Measurements from ENCODE around the gene IL17RA. TPM values are rescaled to one million over a fixed set of nuclear protein-coding genes. Genes with fewer than 3 reads are reported as not detected.

Gene IL17RA
- total RNA-seq, 1 experiment from 2014 or later: 11.7 TPM

DNA sequence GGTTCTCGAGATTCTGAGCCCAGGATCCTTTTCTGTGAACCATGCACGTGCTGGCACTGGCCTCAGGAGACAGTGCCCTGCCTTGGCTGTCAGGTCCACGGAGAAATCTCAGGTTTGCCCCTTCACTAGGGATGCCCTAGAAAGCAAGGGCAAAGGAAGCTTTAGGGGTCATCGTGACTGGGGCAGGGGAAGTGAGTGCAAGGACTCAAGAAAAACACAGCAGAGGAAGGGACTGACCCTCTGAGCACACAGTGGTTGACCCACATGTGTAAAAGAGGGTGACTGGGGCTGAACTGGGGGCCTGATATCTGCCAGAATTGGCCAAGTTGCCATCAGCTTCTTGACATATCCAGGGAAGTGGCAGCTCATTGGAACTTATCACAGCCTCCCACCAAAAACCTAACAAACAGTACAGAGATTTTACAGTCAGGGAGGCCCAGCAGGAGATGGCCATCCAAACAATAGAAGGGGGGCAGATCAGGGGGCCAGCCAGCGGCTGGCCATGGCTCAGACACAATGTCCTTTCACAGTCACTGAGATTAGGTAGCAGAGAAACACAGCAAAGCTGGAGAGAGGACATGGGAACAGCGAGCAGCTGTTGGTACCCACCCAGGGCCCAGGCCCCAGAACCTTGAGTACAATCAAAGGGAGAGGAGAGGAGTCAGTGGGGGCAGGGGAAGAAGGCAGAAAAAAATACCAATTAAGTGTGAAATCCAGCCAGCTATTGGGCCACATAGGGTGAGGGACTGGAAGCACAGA lies 32.0 kb downstream of the IL17RA start:
- no TSS peak for BruUV-seq (replicated peaks)
- ATAC-seq: no peak
- no peak overlapping the region for H3K27ac ChIP-seq (ENCODE audit: low read length)
- intact Hi-C loops (cut with micrococcal nuclease; ENCODE audit: unreplicated experiment): no loop called here
- TF ChIP-seq SIN3A (IDR thresholded peaks at IDR 0.05; ENCODE audit: borderline replicate concordance, insufficient read depth, low read depth, low read length): no peak
- TF ChIP-seq, protein P1, sequence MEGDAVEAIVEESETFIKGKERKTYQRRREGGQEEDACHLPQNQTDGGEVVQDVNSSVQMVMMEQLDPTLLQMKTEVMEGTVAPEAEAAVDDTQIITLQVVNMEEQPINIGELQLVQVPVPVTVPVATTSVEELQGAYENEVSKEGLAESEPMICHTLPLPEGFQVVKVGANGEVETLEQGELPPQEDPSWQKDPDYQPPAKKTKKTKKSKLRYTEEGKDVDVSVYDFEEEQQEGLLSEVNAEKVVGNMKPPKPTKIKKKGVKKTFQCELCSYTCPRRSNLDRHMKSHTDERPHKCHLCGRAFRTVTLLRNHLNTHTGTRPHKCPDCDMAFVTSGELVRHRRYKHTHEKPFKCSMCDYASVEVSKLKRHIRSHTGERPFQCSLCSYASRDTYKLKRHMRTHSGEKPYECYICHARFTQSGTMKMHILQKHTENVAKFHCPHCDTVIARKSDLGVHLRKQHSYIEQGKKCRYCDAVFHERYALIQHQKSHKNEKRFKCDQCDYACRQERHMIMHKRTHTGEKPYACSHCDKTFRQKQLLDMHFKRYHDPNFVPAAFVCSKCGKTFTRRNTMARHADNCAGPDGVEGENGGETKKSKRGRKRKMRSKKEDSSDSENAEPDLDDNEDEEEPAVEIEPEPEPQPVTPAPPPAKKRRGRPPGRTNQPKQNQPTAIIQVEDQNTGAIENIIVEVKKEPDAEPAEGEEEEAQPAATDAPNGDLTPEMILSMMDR (IDR thresholded peaks at IDR 0.05): no peak
- TF ChIP-seq TCF7L2 (IDR thresholded peaks at IDR 0.05; ENCODE audit: low read depth, low read length): no peak
- no peak for TF ChIP-seq POLR2AphosphoS5 (IDR thresholded peaks at IDR 0.05; ENCODE audit: low read depth, low read length)
- TF ChIP-seq, protein P2, sequence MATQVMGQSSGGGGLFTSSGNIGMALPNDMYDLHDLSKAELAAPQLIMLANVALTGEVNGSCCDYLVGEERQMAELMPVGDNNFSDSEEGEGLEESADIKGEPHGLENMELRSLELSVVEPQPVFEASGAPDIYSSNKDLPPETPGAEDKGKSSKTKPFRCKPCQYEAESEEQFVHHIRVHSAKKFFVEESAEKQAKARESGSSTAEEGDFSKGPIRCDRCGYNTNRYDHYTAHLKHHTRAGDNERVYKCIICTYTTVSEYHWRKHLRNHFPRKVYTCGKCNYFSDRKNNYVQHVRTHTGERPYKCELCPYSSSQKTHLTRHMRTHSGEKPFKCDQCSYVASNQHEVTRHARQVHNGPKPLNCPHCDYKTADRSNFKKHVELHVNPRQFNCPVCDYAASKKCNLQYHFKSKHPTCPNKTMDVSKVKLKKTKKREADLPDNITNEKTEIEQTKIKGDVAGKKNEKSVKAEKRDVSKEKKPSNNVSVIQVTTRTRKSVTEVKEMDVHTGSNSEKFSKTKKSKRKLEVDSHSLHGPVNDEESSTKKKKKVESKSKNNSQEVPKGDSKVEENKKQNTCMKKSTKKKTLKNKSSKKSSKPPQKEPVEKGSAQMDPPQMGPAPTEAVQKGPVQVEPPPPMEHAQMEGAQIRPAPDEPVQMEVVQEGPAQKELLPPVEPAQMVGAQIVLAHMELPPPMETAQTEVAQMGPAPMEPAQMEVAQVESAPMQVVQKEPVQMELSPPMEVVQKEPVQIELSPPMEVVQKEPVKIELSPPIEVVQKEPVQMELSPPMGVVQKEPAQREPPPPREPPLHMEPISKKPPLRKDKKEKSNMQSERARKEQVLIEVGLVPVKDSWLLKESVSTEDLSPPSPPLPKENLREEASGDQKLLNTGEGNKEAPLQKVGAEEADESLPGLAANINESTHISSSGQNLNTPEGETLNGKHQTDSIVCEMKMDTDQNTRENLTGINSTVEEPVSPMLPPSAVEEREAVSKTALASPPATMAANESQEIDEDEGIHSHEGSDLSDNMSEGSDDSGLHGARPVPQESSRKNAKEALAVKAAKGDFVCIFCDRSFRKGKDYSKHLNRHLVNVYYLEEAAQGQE (IDR thresholded peaks at IDR 0.05; ENCODE audit: insufficient read depth in 1 of 2, low read depth in 2 of 2, low read length in 1 of 2): no peak
- H3K4me1 ChIP-seq (ENCODE audit: control insufficient read depth, insufficient read depth, low read length): no peaks in the 10 kb centered on the region
- H3K4me3 ChIP-seq (ENCODE audit: low read depth in 2 of 2, low read length in 2 of 2): no peak overlapping the region
- ChIA-PET CTCF (no interaction called here), POLR2A (no interaction called here)
- no peaks in the 10 kb centered on the region for H3K27me3 ChIP-seq (ENCODE audit: control insufficient read depth, insufficient read depth, low read length)
- no peaks in the 10 kb centered on the region for H3K9me3 ChIP-seq (ENCODE audit: control insufficient read depth, insufficient read depth, low read depth, low read length)
- no peak for DNase-seq (ENCODE audit: low read depth, low spot score)
- in situ Hi-C loops (cut with HindIII; ENCODE audit: low pct_unique_long_range_greater_than_20kb, low sequenced_read_pairs): no loop called here
- H3K36me3 ChIP-seq (ENCODE audit: control insufficient read depth, insufficient read depth, low read length): no peaks in the 10 kb centered on the region

DNA sequence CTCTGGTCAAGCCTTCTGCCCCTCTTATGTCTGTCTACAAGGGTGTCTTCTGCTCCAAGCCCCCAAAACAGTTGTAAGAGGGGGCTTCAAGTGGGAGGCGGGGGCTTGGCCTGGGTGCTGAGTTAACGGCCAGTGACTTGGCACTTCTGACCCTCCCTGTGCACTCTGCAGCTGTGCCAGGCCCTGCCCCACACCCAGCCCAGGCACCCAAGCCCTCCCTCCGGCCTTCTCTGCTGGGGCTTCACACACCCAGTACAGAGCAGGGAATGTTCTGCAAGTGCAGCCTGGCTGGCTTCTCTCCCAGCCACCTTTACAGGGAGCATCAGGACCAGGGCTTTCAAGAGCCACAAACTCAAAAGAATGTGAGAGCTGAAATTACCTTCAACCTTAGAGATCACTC lies 32.6 kb downstream of the IL17RA start:
- ChIA-PET CTCF (no interaction called here), POLR2A (no interaction called here)
- H3K27me3 ChIP-seq (ENCODE audit: control insufficient read depth, insufficient read depth, low read length): no peaks in the 10 kb centered on the region
- no peaks in the 10 kb centered on the region for H3K4me1 ChIP-seq (ENCODE audit: control insufficient read depth, insufficient read depth, low read length)
- H3K4me3 ChIP-seq (ENCODE audit: low read depth in 2 of 2, low read length in 2 of 2): no peak overlapping the region
- ATAC-seq: no peak
- in situ Hi-C loops (cut with HindIII; ENCODE audit: low pct_unique_long_range_greater_than_20kb, low sequenced_read_pairs): no loop called here
- TF ChIP-seq, protein P2 (IDR thresholded peaks at IDR 0.05; ENCODE audit: insufficient read depth in 1 of 2, low read depth in 2 of 2, low read length in 1 of 2): no peak
- TF ChIP-seq SIN3A (IDR thresholded peaks at IDR 0.05; ENCODE audit: borderline replicate concordance, insufficient read depth, low read depth, low read length): no peak
- TF ChIP-seq POLR2AphosphoS5 (IDR thresholded peaks at IDR 0.05; ENCODE audit: low read depth, low read length): no peak
- no peak for TF ChIP-seq TCF7L2 (IDR thresholded peaks at IDR 0.05; ENCODE audit: low read depth, low read length)
- TF ChIP-seq, protein P1 (IDR thresholded peaks at IDR 0.05): no peak
- no peaks in the 10 kb centered on the region for H3K36me3 ChIP-seq (ENCODE audit: control insufficient read depth, insufficient read depth, low read length)
- intact Hi-C loops (cut with micrococcal nuclease; ENCODE audit: unreplicated experiment): no loop called here
- no TSS peak for BruUV-seq (replicated peaks)
- no peak overlapping the region for H3K27ac ChIP-seq (ENCODE audit: low read length)
- H3K9me3 ChIP-seq (ENCODE audit: control insufficient read depth, insufficient read depth, low read depth, low read length): no peaks in the 10 kb centered on the region
- DNase-seq (ENCODE audit: low read depth, low spot score): no peak

Measured in Panc1 (cell line).